MCF 10A (cell line): Measurements from ENCODE around the gene ERMP1. TPM values are rescaled to one million over a fixed set of nuclear protein-coding genes. Genes with fewer than 3 reads are reported as not detected.

Source experiments
- BruUV-seq: library from RNA; stranded (reverse); fragments of 400-500 nt; replicated peaks from 2 replicates; lab custom pipeline; 2021; lab: Mats Ljungman, UMichigan
- CTCF ChIA-PET: fragments of 300-600 bp; sonication (Branson Sonifier 250); formaldehyde crosslinking; extraction: SDS; loops from one replicate; lab custom pipeline; 2021; ENCODE audit warnings: antibody characterized with exemption, inconsistent platforms; lab: Yijun Ruan, JAX
- POLR2A ChIA-PET: fragments of 300-600, 350-650 bp; sonication (Branson Sonifier 250); formaldehyde crosslinking; extraction: SDS; loops from one replicate; lab custom pipeline; 2020; ENCODE audit warnings: antibody characterized with exemption, inconsistent platforms; lab: Yijun Ruan, JAX
- DNase-seq: peaks from one replicate; pipeline ENCODE4 v3.0.0-alpha.2; 2018; ENCODE audit not compliant: unreplicated experiment
- H3K27ac Mint-ChIP-seq: one replicate; pipeline ENCODE4 v1.8.0; 2022; ENCODE audit warnings: mild to moderate bottlenecking, low read depth, mixed read lengths; ENCODE audit not compliant: unreplicated experiment
- H3K27me3 Mint-ChIP-seq: one replicate; pipeline ENCODE4 v1.8.0; 2022; ENCODE audit warnings: mixed read lengths; ENCODE audit not compliant: insufficient read depth, unreplicated experiment
- H3K36me3 Mint-ChIP-seq: one replicate; pipeline ENCODE4 v1.8.0; 2022; ENCODE audit warnings: mild to moderate bottlenecking, moderate library complexity, mixed read lengths; ENCODE audit not compliant: insufficient read depth, unreplicated experiment
- H3K4me1 Mint-ChIP-seq: one replicate; pipeline ENCODE4 v1.8.0; 2022; ENCODE audit warnings: mixed read lengths; ENCODE audit not compliant: insufficient read depth, unreplicated experiment
- H3K4me3 Mint-ChIP-seq: one replicate; pipeline ENCODE4 v1.8.0; 2022; ENCODE audit warnings: mild to moderate bottlenecking, moderate library complexity, mixed read lengths; ENCODE audit not compliant: unreplicated experiment
- H3K9me3 Mint-ChIP-seq: one replicate; pipeline ENCODE4 v1.8.0; 2022; ENCODE audit warnings: mixed read lengths; ENCODE audit not compliant: unreplicated experiment
- CTCF ChIP-seq: fragments of 200-600 bp; IDR thresholded peaks from one replicate; pipeline ENCODE4 v1.8.0; 2022; ENCODE audit warnings: antibody characterized with exemption, mild to moderate bottlenecking; ENCODE audit not compliant: unreplicated experiment
- intact Hi-C: fragments of 100-400 bp; cut with micrococcal nuclease; formaldehyde crosslinking; loops from 2 replicates; pipeline ENCODE4 v1.14.1; 2022
- total RNA-seq: library from RNA; stranded (reverse); gene quantifications from 2 replicates; pipeline ENCODE4 v1.2.3, GENCODE V29; 2022

ERMP1 gene
- total RNA-seq, 1 experiment from 2014 or later, result 17.2 TPM

DNA sequence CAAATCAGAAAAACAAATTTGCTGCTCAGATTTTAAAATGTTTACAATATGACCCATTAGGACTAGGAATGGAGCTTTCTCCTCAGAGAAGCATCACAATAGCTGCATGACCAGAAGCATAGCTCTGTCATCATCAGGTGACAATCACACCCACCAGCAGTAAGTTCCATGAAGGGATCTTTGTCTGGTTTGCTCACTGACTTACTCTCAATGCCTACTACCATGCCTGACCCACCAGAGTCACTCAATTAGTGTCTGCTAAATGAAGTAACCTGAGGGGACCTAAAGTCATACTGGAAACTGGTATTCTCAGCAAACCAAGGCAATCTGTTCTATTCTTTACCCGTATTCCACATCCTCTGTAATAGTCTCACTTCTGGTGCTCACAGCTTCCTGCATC lies 7.7 kb downstream of the ERMP1 start:
- Mint-ChIP-seq H3K4me3 (no peak overlapping the region), H3K27me3 (no peaks in the 10 kb centered on the region), H3K27ac (no peak overlapping the region), H3K9me3 (no peaks in the 10 kb centered on the region), H3K4me1 (no peaks in the 10 kb centered on the region), H3K36me3 (peaks cover 18% of the 10 kb centered on the region)
- intact Hi-C loops, result no loop called here
- CTCF ChIA-PET, result interaction anchor here (0.6 to 2.7 kb wide), 6 partner anchors 8 to 62 kb away, joined by 3 to 8 read pairs (median 4); partner anchors contain the start of gene ERMP1
- no TSS peak for BruUV-seq
- no peak for TF ChIP-seq CTCF
- DNase-seq, result no peak
- POLR2A ChIA-PET, result no interaction called here

GRCh38 chr9:5820425-5820824 lies 12.5 kb downstream of the ERMP1 start:
- no TSS peak for BruUV-seq
- intact Hi-C loops, result no loop called here
- no peak overlapping the region for H3K4me3 Mint-ChIP-seq
- no peaks in the 10 kb centered on the region for H3K9me3 Mint-ChIP-seq
- POLR2A ChIA-PET, result interaction anchor here (0.7 to 2.0 kb wide), 2 partner anchors 8 to 11 kb away, joined by 3 to 12 read pairs; partner anchors contain the start of gene ERMP1
- no peak for TF ChIP-seq CTCF
- DNase-seq, result no peak
- no peaks in the 10 kb centered on the region for H3K27me3 Mint-ChIP-seq
- peaks cover 10% of the 10 kb centered on the region for H3K4me1 Mint-ChIP-seq
- CTCF ChIA-PET, result interaction anchor here (6.9 kb wide), 1 partner anchor 12 kb away, joined by 45 read pairs; the partner anchor contains the start of gene ERMP1
- peaks cover 24% of the 10 kb centered on the region for H3K36me3 Mint-ChIP-seq
- no peak overlapping the region for H3K27ac Mint-ChIP-seq

- CTCF ChIA-PET, result interaction anchor here (0.7 to 6.9 kb wide), 2 partner anchors 13 to 17 kb away, joined by 3 to 45 read pairs; partner anchors contain the start of gene ERMP1
These were observed 13.7 kb downstream of the ERMP1 start for GRCh38 chr9:5819174-5819573.

More at GRCh38 chr9:5819174-5819573, 13.7 kb downstream of the ERMP1 start:
- intact Hi-C loops, result no loop called here
- H3K27me3 Mint-ChIP-seq, result no peaks in the 10 kb centered on the region
- DNase-seq, result no peak
- H3K4me1 Mint-ChIP-seq, result peaks cover 10% of the 10 kb centered on the region
- no peak overlapping the region for H3K27ac Mint-ChIP-seq
- no peak for TF ChIP-seq CTCF
- H3K9me3 Mint-ChIP-seq, result no peaks in the 10 kb centered on the region
- POLR2A ChIA-PET, result no interaction called here
- no TSS peak for BruUV-seq
- no peak overlapping the region for H3K4me3 Mint-ChIP-seq
- H3K36me3 Mint-ChIP-seq, result peaks cover 17% of the 10 kb centered on the region
